Measurements from ENCODE around the gene CYB561D2.

DNA sequence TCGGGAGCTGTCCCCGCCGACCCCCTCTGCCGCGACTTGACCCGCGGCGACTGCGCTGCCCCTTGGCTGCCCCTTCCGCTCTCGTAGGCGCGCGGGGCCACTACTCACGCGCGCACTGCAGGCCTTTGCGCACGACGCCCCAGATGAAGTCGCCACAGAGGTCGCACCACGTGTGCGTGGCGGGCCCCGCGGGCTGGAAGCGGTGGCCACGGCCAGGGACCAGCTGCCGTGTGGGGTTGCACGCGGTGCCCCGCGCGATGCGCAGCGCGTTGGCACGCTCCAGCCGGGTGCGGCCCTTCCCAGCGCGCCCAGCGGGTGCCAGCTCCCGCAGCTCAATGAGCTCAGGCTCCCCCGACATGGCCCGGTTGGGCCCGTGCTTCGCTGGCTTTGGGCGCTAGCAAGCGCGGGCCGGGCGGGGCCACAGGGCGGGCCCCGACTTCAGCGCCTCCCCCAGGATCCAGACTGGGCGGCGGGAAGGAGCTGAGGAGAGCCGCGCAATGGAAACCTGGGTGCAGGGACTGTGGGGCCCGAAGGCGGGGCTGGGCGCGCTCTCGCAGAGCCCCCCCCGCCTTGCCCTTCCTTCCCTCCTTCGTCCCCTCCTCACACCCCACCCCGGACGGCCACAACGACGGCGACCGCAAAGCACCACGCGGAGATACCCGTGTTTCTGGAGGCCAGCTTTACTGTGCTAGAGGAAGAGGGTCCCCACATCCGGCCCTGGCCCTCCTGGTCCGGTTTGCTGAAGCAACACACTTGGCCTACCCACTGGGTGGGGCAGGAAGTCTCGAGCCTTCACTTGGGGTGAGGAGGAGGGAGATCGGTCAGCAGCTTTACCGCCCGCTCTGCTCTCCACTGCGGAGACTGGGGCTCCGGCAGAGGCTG, 10.0 kb upstream of the CYB561D2 start, which contains the start of gene RASSF1:
- TF ChIP-seq, protein P1, sequence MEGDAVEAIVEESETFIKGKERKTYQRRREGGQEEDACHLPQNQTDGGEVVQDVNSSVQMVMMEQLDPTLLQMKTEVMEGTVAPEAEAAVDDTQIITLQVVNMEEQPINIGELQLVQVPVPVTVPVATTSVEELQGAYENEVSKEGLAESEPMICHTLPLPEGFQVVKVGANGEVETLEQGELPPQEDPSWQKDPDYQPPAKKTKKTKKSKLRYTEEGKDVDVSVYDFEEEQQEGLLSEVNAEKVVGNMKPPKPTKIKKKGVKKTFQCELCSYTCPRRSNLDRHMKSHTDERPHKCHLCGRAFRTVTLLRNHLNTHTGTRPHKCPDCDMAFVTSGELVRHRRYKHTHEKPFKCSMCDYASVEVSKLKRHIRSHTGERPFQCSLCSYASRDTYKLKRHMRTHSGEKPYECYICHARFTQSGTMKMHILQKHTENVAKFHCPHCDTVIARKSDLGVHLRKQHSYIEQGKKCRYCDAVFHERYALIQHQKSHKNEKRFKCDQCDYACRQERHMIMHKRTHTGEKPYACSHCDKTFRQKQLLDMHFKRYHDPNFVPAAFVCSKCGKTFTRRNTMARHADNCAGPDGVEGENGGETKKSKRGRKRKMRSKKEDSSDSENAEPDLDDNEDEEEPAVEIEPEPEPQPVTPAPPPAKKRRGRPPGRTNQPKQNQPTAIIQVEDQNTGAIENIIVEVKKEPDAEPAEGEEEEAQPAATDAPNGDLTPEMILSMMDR (conservative IDR thresholded peaks at IDR 0.05; ENCODE audit: low read length) = no peak
- no peak for TF ChIP-seq EZH2phosphoT487 (IDR thresholded peaks at IDR 0.05; ENCODE audit: borderline replicate concordance, low read depth, low read length)
